ENCODE data around the gene ATXN7.

DNA sequence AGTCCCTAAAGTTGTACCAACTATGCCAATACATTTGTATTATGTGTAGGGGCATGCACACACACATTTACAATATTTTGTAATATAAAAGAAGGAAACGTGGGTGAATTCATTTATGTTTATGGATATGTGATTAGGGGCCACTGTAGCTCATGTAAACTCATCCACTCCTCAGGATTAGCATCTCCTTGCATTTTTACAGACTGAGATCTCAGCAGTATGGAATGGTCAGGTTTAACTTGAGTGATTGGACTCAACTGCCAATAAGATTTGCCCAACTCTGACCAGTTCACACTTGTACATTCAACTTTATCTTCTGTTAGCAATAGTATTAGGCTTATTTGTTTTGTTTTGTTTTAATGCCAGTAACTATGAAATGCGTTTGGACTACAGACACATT is 123.2 kb downstream of the ATXN7 start:
- no peak for TF ChIP-seq RFX5 (IDR thresholded peaks at IDR 0.05; ENCODE audit: low read depth, low read length)
- TF ChIP-seq, protein P1, sequence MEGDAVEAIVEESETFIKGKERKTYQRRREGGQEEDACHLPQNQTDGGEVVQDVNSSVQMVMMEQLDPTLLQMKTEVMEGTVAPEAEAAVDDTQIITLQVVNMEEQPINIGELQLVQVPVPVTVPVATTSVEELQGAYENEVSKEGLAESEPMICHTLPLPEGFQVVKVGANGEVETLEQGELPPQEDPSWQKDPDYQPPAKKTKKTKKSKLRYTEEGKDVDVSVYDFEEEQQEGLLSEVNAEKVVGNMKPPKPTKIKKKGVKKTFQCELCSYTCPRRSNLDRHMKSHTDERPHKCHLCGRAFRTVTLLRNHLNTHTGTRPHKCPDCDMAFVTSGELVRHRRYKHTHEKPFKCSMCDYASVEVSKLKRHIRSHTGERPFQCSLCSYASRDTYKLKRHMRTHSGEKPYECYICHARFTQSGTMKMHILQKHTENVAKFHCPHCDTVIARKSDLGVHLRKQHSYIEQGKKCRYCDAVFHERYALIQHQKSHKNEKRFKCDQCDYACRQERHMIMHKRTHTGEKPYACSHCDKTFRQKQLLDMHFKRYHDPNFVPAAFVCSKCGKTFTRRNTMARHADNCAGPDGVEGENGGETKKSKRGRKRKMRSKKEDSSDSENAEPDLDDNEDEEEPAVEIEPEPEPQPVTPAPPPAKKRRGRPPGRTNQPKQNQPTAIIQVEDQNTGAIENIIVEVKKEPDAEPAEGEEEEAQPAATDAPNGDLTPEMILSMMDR (conservative IDR thresholded peaks at IDR 0.05; ENCODE audit: low read depth, low read length), result no peak
- TF ChIP-seq CHD1 (IDR thresholded peaks at IDR 0.05; ENCODE audit: low read depth, low read length), result no peak
- no peak for TF ChIP-seq BHLHE40 (IDR thresholded peaks at IDR 0.05; ENCODE audit: low read depth, low read length)
